ENCODE data around the gene CATSPER3. TPM values are rescaled to one million over a fixed set of nuclear protein-coding genes. Genes with fewer than 3 reads are reported as not detected.
"Not testable (repeated sequence)": the region's sequence is repeated elsewhere in the genome, so short reads cannot be mapped to it uniquely, and the experiment has no call there.

CATSPER3 gene
- total and polyA plus RNA-seq, 7 donors: 0.57 to 1.4 (median 1.2) TPM; not detected in 4

GRCh38 chr5:134992148-134992547, 24.4 kb downstream of the CATSPER3 start:
- 94 to 98% methylated on average over 5 of the region's 5 CpGs for WGBS, 2 donors
- H3K4me3 ChIP-seq: no peak overlapping the region
- intact Hi-C loops (cut with DNase I): no loop called here
- no peaks in the 10 kb centered on the region for H3K9me3 ChIP-seq
- DNase-seq: no peak
- H3K4me1 ChIP-seq: peaks cover 0 to 10% (median 4%) of the 10 kb centered on the region in 4 donors
- no peaks in the 10 kb centered on the region for H3K36me3 ChIP-seq
- TF ChIP-seq, protein P1, sequence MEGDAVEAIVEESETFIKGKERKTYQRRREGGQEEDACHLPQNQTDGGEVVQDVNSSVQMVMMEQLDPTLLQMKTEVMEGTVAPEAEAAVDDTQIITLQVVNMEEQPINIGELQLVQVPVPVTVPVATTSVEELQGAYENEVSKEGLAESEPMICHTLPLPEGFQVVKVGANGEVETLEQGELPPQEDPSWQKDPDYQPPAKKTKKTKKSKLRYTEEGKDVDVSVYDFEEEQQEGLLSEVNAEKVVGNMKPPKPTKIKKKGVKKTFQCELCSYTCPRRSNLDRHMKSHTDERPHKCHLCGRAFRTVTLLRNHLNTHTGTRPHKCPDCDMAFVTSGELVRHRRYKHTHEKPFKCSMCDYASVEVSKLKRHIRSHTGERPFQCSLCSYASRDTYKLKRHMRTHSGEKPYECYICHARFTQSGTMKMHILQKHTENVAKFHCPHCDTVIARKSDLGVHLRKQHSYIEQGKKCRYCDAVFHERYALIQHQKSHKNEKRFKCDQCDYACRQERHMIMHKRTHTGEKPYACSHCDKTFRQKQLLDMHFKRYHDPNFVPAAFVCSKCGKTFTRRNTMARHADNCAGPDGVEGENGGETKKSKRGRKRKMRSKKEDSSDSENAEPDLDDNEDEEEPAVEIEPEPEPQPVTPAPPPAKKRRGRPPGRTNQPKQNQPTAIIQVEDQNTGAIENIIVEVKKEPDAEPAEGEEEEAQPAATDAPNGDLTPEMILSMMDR (IDR thresholded peaks at IDR 0.05): no peak
- TF ChIP-seq POLR2A (IDR thresholded peaks at IDR 0.05) (no peak), POLR2AphosphoS5 (IDR thresholded peaks at IDR 0.05) (no peak), EP300 (IDR thresholded peaks at IDR 0.05) (no peak)
- H3K27ac ChIP-seq: no peak overlapping the region
- H3K27me3 ChIP-seq: no peaks in the 10 kb centered on the region

DNA sequence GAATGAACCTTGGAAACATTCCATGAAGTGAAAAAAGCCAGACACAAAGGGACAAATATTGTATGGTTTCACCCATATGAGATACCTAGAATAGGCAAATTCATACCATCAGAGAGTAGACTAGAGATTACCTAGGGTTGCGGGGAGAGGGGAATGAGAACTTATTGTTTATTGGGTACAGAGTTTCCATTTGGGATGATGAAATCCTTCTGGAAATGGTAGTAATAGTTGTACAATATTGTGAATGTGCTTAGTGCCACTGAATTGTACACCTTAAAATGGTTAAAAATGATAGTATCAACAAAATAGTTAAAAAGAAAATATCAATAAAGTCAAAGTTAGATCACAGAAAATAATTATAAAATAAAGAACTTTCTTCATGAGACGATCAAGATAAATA, 25.5 kb downstream of the CATSPER3 start:
- H3K4me1 ChIP-seq: peaks cover 0 to 10% (median 4%) of the 10 kb centered on the region in 4 donors
- H3K27me3 ChIP-seq: no peaks in the 10 kb centered on the region
- intact Hi-C loops (cut with DNase I): no loop called here
- H3K4me3 ChIP-seq: no peak overlapping the region
- WGBS, 2 donors: 96% methylated on average over 2 of the region's 2 CpGs
- no peaks in the 10 kb centered on the region for H3K9me3 ChIP-seq
- no peak overlapping the region for H3K27ac ChIP-seq
- TF ChIP-seq, protein P1 (IDR thresholded peaks at IDR 0.05): no peak
- no peak for TF ChIP-seq POLR2A (IDR thresholded peaks at IDR 0.05)
- no peak for TF ChIP-seq POLR2AphosphoS5 (IDR thresholded peaks at IDR 0.05)
- TF ChIP-seq EP300 (IDR thresholded peaks at IDR 0.05): no peak
- DNase-seq: no peak
- no peaks in the 10 kb centered on the region for H3K36me3 ChIP-seq

- DNase-seq: no peak
- peaks cover 0 to 10% (median 4%) of the 10 kb centered on the region in 4 donors for H3K4me1 ChIP-seq
- WGBS, 2 donors: 54 to 82% methylated on average over 2 of the region's 2 CpGs
- H3K9me3 ChIP-seq: no peaks in the 10 kb centered on the region
- TF ChIP-seq, protein P1 (IDR thresholded peaks at IDR 0.05): no peak
- TF ChIP-seq POLR2AphosphoS5 (IDR thresholded peaks at IDR 0.05) (no peak), POLR2A (IDR thresholded peaks at IDR 0.05) (no peak), EP300 (IDR thresholded peaks at IDR 0.05) (no peak)
- no peaks in the 10 kb centered on the region for H3K27me3 ChIP-seq
- H3K36me3 ChIP-seq: no peaks in the 10 kb centered on the region
- H3K4me3 ChIP-seq: no peak overlapping the region
- no peak overlapping the region for H3K27ac ChIP-seq
- intact Hi-C loops (cut with DNase I): no loop called here
Observed at GRCh38 chr5:134994560-134995156, 27.0 kb downstream of the CATSPER3 start.

GRCh38 chr5:134995850-134996402, 28.2 kb downstream of the CATSPER3 start:
- intact Hi-C loops (cut with DNase I): no loop called here
- TF ChIP-seq EP300 (IDR thresholded peaks at IDR 0.05) (no peak), POLR2A (IDR thresholded peaks at IDR 0.05) (no peak)
- H3K4me3 ChIP-seq: no peak overlapping the region
- no peak for DNase-seq
- no peaks in the 10 kb centered on the region for H3K9me3 ChIP-seq
- 93 to 96% methylated on average over 8 of the region's 8 CpGs for WGBS, 2 donors
- H3K36me3 ChIP-seq: no peaks in the 10 kb centered on the region
- H3K27ac ChIP-seq: no peak overlapping the region
- H3K27me3 ChIP-seq: no peaks in the 10 kb centered on the region
- H3K4me1 ChIP-seq: peaks cover 0 to 10% (median 4%) of the 10 kb centered on the region in 4 donors

DNA sequence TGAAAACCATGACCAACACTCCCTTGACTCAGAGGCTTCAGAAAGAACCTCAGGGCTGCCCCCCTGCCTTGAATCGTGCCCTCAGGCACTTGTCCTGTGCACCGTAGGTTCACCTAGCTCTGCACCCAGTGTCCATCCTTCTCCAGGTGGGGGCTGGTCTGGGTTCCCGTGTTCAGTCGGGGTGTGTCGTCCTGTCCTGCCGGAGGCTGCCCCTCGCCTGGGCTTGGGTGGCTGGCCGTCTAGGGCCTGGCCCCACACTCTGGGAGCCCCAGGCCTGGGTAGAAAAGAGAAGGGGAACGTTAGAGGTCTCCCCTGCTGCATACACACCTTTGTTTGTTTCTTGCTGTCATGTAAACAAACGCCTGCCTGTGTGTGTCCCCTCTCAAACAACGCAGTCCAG, 29.3 kb downstream of the CATSPER3 start:
- intact Hi-C loops (cut with DNase I): no loop called here
- Histone ChIP-seq H3K36me3 (no peaks in the 10 kb centered on the region), H3K4me3 (no peak overlapping the region), H3K4me1 (peaks cover 0 to 10% (median 4%) of the 10 kb centered on the region in 4 donors), H3K27me3 (no peaks in the 10 kb centered on the region), H3K27ac (no peak overlapping the region), H3K9me3 (no peaks in the 10 kb centered on the region)
- DNase-seq: no peak
- TF ChIP-seq, protein P1 (IDR thresholded peaks at IDR 0.05): no peak
- TF ChIP-seq POLR2A (IDR thresholded peaks at IDR 0.05) (no peak), EP300 (IDR thresholded peaks at IDR 0.05) (no peak), POLR2AphosphoS5 (IDR thresholded peaks at IDR 0.05) (no peak)
- 81 to 84% methylated on average over 11 of the region's 11 CpGs for WGBS, 2 donors

GRCh38 chr5:134998068-134998467, 30.4 kb downstream of the CATSPER3 start:
- H3K27me3 ChIP-seq; H3K9me3 ChIP-seq; H3K36me3 ChIP-seq; DNase-seq; H3K27ac ChIP-seq; intact Hi-C loops (cut with DNase I); H3K4me3 ChIP-seq; H3K4me1 ChIP-seq: not testable (repeated sequence)
- 82 to 94% methylated on average over 5 of the region's 5 CpGs for WGBS, 2 donors
